Raji (cell line): ENCODE measurements around the gene HUNK.

Experiments
- POLR2A ChIP-seq: IDR thresholded peaks from 2 replicates; pipeline ENCODE4 v1.6.1; 2011; ENCODE audit warnings: low read depth, low read length, control low read depth; ENCODE audit not compliant: insufficient read depth

HUNK gene

DNA sequence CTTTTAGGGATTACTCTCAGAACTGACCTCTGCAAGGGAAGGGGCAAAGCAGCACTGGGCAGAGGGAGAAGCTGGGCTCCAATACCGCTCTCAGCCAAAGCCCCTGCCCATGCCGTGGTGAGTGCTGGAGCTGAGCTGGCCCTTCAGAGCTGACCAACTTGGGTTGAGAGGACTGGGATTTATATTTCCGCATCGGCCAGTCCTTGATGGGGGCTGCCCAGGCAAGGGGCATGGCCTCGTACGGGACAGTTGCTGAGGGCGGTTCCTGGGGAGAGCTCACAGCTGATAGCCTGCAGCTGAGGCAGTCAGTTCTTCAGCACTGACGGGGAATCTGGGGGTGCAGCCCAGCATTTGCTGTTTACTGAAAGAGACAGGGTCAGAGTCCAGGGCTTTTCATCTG, 8.0 kb downstream of the HUNK start:
- TF ChIP-seq POLR2A: no peak

DNA sequence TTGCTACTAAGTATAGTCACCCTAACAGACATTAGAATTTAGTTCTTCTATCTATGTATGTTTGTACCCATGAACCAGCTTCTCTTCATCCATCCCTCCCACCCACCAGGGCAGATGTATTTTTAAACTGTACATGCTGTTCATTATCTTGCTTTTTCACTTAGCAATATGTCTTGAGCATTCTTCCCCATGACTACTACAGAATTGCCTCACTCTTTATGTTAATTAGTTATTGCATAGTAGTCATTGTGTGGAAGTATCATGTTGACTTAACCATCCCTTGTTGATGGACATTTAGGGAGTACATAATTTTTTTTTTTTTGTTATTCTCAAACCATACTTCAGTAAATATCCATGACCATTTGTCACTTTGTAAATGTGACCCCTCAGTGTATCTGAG, 9.9 kb downstream of the HUNK start:
- TF ChIP-seq POLR2A: no peak

DNA sequence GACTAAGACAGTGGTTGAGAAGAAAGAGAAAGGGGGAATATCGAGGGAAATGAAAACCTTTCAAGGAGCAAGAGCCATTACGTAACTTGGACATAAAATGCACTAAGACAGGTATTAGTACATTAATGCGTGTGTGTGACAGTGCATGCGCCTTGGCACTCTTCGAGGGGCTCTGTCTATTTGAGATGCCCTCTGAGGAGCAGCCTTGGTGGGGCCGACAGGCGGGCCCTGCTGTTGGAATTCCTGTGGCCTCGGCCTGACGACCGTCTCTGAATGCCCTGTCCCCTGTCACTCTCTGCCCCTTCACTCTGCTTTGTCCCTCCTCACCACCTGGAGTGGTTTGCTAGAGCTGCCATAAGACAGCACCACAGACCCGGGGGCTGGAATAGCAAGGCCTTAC, 12.3 kb downstream of the HUNK start:
- no peak for TF ChIP-seq POLR2A

DNA sequence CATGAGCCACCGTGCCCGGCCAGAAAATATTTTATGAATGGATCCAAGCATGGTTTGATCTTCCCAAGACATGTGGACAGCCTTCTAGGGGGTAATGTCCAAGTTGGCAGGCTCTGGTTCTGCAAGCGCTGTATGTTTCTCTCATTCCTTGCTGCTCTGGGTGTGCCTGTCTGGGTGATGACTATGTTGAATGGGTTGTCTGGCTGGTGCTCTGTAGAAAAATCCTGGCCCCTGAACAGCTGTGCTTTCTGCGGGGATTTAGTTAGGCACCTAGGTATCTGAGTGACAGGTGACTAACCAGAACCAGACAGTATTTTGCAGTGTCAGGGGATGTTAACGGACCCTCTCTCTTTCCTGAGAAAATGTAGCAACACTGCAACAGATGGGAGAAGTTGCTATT, 14.1 kb downstream of the HUNK start:
- no peak for TF ChIP-seq POLR2A

DNA sequence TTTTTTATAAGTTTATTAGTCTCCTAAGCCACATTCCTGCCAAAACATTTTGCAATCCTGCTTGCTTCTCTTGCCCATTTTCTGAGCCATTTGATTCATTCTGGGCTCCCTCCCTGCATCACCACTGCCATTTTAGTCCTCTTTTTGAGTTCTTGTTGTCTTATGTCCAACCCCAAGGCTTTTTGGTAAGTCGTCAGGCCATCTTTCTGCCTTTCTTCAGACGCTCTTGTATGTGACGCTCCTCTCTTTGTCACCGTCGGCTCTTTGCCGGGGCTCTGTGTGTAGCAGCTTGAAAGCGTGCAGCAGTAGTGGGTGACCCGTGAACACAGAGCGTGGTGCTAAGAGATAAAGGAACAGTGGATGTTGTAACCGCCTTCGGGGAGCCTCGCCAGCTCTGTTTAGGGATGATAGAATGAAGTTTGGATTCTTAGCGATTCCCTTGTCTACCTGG, 14.6 kb downstream of the HUNK start:
- TF ChIP-seq POLR2A: no peak

DNA sequence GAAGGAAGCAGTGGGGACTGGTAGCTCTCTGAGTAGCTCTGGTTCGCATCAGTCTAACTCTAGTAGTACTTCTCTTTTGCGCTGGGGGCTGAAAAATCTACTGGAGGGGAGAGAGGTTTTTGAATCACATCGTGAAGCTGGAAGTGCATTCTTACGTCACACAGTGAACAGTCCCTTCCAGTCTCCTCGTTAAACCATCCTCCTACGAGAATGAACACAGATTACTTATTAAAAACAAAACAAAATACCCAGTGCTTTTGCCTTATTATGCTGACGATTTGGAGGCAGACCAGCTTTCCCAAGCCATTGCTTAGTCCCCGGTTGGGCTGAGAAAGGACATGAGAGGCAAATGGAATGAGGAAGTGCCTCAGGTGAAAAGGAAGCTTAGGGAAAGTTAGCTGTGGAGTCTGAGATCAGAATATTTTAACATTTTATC, 16.1 kb downstream of the HUNK start:
- no peak for TF ChIP-seq POLR2A

DNA sequence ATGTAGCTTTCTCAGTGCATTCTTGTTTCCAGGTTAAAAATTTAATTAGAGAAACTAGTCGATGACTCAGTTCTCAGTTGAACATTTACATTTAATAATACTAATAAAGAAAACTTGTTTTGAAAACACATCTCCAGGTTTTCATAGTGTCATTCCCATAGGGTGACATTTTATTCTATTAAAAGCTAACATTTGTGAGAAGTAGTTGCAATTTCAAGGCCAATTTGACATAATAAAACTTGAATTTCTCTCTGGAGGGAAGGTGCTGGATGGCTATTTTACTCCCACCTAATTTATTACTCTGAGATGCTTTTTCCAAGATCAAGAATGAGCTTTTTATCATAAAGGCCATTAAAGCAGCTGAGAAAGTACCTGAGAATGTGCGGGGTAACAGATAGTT, 16.6 kb downstream of the HUNK start:
- no peak for TF ChIP-seq POLR2A

DNA sequence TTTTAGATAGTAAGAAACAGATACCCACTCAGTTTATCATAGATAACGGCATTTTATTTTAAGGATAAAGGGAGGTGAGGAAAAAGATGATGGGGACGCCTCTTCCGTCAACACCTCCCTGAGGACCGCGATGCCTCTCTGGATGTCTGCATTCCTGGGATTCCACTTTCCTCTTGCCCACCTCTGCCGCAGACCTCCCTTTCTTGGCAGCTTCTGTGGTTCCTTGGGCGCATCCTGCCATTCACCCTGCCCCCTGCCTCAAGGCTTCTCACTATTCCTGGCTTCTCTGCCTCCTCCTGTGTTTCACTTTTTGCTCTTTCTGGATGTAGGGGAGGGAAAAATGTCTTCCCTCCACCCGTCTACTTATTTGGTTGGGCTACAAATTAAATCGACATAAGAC, 19.9 kb downstream of the HUNK start:
- no peak for TF ChIP-seq POLR2A

DNA sequence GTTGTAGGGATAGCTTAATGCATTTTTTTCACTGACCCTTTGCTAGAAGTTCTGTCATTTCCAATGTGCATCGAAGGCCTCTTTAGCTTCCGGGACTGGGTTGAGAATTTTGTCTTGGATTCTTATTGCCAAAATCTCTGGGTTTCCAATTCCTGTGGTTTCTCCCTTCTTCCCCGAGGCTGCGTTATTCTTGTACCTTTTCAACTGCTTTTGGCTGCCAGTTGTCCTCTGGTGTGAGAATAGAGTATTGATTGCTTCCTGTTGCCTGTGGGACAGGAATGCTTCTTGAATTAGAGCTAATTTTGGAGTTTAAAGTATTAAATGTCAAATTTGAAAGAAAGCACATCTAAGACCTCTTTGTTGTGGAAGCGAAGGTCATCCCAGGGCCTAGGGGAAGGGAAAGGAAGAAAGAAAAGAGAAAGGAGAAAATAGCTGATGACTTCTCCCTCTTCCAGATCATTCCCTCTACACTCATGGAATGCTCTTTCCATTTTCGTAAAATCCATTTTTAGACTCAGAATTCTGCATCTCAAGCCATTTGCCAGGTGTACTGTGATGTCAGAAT, 21.1 kb downstream of the HUNK start:
- no peak for TF ChIP-seq POLR2A

DNA sequence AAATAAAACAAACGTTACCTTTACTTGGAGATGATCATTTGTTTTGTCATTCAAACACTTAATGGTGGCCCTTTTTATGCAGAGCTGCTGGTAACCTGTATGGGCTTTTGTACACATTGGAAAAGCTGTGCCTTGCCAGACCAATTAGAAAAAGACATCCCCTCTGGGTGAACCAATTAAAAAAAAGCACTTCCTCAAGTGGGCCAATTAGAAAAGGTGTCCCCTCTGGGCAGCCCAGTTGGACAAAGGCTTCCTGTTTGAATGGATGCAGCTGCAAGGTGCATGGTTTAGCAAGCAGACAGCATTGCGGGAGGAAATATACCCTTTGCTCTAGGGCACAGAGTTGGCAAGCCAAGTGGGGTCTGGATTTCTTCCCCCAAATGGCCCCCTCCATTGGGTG, 21.6 kb downstream of the HUNK start:
- TF ChIP-seq POLR2A: no peak

DNA sequence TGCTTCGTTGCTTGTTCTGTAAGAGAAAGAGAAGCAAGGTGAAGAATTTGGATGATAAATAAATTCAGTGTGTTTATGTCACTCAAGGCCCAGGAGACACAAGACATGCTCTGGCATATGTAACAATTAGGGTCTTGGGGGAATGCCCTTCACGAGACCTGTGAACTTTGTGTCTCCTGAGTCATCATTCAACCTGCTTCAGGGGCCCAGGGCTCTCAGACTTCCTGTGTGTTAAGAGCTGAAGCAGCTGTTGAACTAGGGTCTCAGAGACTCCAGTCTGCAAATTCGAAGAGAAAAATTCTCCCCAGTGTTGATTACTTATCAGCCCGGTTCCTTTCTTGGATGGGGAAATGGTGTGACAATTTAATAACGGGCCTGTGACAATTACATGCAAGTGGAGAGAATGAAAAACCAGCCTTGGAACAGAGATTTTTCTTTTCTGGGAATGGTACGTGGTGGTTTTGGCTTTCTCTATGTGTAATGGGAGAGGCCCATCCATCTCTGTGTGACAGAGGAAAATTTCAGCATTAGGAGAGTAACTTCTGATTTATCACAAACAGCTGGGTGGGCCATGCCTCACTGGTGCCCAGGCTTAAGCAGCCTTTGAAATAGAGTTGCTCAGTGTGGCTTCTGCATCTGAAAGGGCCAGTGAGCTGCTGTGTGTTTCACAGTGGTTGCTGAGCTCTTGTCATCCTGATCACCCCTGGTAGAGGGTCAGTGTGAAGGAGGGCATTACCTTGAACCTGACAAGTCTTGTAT, 22.4 kb downstream of the HUNK start:
- no peak for TF ChIP-seq POLR2A

DNA sequence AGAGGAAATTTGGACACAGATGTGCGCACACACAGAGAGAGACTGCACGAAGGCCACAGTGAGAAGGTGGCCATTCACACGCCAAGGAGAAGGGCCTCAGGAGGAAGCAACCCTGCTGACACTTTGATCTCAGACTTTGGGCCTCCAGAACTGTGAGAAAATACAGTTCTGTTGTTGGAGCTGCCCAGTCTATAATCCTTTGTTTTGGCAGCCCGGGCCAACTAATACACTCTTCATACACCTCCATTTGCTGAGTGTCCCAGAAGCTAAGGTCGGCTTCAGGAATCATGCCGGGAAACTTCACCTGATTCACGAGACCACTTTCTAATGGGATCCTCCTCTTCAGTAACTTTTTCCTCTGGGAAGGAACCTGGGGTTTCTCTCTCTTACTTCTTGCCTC, 23.2 kb downstream of the HUNK start:
- no peak for TF ChIP-seq POLR2A

DNA sequence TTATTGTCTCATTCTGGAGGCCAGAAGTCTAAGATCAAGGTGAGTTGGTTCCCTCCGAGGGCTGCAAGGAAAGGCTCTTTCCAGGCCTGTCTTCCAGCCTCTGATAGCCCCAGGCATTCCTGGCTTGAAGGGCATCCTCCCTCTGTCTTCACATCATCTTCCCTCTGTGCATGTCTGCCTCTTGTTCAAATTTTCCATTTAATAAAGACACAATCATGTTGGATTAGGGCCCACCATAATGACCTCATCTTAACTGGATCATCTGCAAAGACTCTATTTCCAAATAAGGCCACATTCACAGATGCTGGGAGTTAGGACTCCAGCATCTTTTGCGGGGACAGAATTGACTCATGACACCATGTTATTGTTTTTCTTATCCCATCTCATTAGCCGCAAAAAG, 24.5 kb downstream of the HUNK start:
- no peak for TF ChIP-seq POLR2A

DNA sequence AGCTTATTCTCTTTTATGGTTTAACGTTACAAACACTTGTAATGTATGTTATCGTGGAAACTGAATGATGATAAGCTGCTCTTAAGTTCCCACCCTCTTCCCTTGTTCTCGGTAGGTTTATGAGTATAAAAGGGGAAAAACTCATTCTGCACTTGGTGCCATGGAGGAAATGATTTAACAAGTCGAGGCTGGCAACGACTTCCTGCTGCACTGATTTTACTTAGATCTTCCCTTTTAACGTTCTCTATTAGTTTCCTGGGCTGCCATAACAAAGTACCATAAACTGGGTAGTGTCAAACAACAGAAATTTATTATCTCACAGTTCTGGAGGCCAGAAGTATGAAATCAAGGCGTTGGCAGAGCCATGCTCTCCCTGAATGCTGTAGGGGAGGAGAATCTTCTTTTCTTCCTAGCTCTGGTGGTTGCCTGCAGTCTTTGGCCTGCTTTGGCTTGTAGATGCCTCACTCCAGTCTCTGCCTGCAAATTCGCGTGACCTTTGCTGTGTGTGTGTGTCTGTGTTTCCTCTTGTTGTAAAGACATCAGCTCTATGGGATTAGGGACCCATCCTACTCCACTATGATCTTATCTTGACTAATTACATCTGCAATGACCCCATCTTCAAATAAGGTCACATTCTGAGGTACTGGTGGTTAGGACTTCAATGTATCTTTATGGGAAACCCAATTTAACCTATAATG, 26.3 kb downstream of the HUNK start:
- no peak for TF ChIP-seq POLR2A

DNA sequence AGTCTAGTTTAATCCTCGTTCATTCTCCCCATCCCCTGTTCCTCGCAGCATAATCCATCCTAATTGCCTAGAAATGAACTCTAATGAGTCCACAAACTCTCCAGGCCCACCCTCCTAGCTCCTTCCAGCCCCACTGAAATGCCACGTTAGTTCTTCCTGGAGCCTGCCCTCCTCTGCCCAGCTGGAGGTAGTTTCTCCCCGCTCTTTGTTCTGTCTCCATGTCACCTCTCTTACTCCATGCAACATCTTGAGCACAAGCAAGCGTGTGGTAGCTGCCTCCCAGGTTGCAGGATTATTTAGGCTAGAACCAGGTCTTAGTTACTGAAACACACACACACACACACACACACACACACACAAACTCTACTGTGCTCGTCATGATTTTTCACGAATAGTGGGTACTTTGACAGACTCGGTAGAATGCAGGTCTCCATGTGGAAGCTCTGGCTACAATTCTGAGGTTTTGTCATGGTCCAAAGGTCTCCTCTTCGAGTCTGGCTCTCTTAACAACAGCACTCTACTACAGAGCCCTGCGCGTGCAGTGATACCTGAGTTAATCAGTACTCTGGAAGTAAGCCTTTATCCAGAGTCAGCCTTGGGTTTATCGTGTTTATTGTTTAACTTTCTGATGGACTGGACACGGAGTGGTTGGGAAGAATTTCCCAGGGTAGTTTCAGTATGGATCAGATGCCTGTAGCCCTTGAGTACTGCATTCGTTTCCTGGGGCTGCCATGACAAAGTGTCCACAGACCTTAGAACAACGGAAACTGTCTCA, 27.5 kb downstream of the HUNK start:
- TF ChIP-seq POLR2A: no peak
